ENCODE results near the gene ARL15.

DNA sequence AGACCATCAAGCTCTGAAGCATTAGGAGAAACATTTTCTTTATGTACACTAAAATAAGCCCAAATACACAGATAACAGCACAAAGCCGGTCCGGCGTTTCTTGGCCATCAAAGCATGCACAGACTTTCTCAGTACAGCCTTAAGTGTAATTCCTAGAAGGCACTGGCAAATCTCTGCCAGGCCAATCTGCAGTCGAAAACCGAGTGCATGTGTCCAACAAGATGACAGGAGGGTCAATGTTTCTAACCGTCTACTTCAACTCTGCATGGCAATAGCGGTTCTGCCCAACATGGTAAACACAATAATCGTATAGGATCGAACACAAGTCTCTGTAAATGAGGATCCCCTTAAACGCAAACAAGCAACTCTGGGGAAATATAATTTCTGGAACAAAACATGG is 1.1 kb downstream of the ARL15 start:
- TF ChIP-seq, protein P1, sequence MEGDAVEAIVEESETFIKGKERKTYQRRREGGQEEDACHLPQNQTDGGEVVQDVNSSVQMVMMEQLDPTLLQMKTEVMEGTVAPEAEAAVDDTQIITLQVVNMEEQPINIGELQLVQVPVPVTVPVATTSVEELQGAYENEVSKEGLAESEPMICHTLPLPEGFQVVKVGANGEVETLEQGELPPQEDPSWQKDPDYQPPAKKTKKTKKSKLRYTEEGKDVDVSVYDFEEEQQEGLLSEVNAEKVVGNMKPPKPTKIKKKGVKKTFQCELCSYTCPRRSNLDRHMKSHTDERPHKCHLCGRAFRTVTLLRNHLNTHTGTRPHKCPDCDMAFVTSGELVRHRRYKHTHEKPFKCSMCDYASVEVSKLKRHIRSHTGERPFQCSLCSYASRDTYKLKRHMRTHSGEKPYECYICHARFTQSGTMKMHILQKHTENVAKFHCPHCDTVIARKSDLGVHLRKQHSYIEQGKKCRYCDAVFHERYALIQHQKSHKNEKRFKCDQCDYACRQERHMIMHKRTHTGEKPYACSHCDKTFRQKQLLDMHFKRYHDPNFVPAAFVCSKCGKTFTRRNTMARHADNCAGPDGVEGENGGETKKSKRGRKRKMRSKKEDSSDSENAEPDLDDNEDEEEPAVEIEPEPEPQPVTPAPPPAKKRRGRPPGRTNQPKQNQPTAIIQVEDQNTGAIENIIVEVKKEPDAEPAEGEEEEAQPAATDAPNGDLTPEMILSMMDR (conservative IDR thresholded peaks at IDR 0.05; ENCODE audit: low read length) = no peak
- no peak for TF ChIP-seq EZH2phosphoT487 (IDR thresholded peaks at IDR 0.05; ENCODE audit: borderline replicate concordance)

Measured in Loucy (cell line).